Stomach (tissue), 4 donors: ENCODE data around the gene MOB4.

Experiments
- CTCF ChIP-seq, 7 experiments: fragments of 450-650 bp in 4 of 7; fragments of 200-600 bp in 3 of 7; sonication (generic) in 3 of 7; IDR thresholded peaks; one replicate each; pipeline ENCODE4 v1.5.1; 2016 to 2019; ENCODE audit warnings: antibody characterized with exemption in 7 of 7, control low read depth in 2 of 7, mild to moderate bottlenecking in 1 of 7
- POLR2AphosphoS5 ChIP-seq, 3 donors: sonication (generic); formaldehyde crosslinking; IDR thresholded peaks; one replicate each; pipeline ENCODE4 v1.6.1; 2016; ENCODE audit warnings: antibody characterized with exemption in 3 of 3

- TF ChIP-seq CTCF (IDR thresholded peaks at IDR 0.05) (no peak), POLR2AphosphoS5 (IDR thresholded peaks at IDR 0.05) (no peak)
Observed at GRCh38 chr2:197597166-197597565, 81.3 kb downstream of the MOB4 start.
